GM21786 (cell line): ENCODE measurements around the gene PLEKHN1.

Experiments
- ATAC-seq: cut with Tn5 transposase; IDR thresholded peaks from one replicate; pipeline ENCODE4 v1.9.1; 2021; ENCODE audit not compliant: unreplicated experiment

PLEKHN1 gene

GRCh38 chr1:966135-966703, at the start of gene PLEKHN1:
PLEKHN1 (plus strand) TSS chr1:966482; CDS start chr1:966532, 50 bp downstream.
- peak; percentile 29 for ATAC-seq

- ATAC-seq, result no peak
Observed at GRCh38 chr1:917076-917459, 49.2 kb upstream of the PLEKHN1 start.

- ATAC-seq, result no peak
Observed at GRCh38 chr1:917466-918091, 48.7 kb upstream of the PLEKHN1 start.

GRCh38 chr1:918353-918752, 47.9 kb upstream of the PLEKHN1 start:
- ATAC-seq, result no peak

GRCh38 chr1:918843-919242, 47.4 kb upstream of the PLEKHN1 start:
- ATAC-seq, result no peak

GRCh38 chr1:919271-919872, 46.9 kb upstream of the PLEKHN1 start:
- no peak for ATAC-seq

GRCh38 chr1:920010-920409, 46.3 kb upstream of the PLEKHN1 start:
- no peak for ATAC-seq

GRCh38 chr1:920521-920920, 45.8 kb upstream of the PLEKHN1 start:
- no peak for ATAC-seq

GRCh38 chr1:921011-921837, 45.1 kb upstream of the PLEKHN1 start:
- no peak for ATAC-seq

GRCh38 chr1:923131-923990, 42.9 kb upstream of the PLEKHN1 start, which contains the start of gene SAMD11:
SAMD11 (plus strand) TSS chr1:923923; CDS start chr1:924432, 509 bp downstream.
- ATAC-seq, result no peak

- ATAC-seq, result no peak
Observed at GRCh38 chr1:923991-924655, 42.2 kb upstream of the PLEKHN1 start.

- no peak for ATAC-seq
Observed at GRCh38 chr1:924656-925560, 41.4 kb upstream of the PLEKHN1 start.

- no peak for ATAC-seq
Observed at GRCh38 chr1:925561-926421, 40.5 kb upstream of the PLEKHN1 start.

- no peak for ATAC-seq
Observed at GRCh38 chr1:927234-927633, 39.0 kb upstream of the PLEKHN1 start.

- no peak for ATAC-seq
Observed at GRCh38 chr1:927748-928147, 38.5 kb upstream of the PLEKHN1 start.

- no peak for ATAC-seq
Observed at GRCh38 chr1:928825-929661, 37.2 kb upstream of the PLEKHN1 start.
